Vagina (tissue), 2 donors: Measurements from ENCODE around the gene CTDSPL.

Experiments used
- POLR2A ChIP-seq, 2 donors: fragments of 450-650 bp; IDR thresholded peaks; one replicate each; pipeline ENCODE4 v1.6.1; 2017; ENCODE audit warnings: antibody characterized with exemption in 2 of 2, mild to moderate bottlenecking in 2 of 2, moderate library complexity in 2 of 2
- POLR2AphosphoS5 ChIP-seq, 2 donors: sonication (generic); formaldehyde crosslinking; IDR thresholded peaks; one replicate each; pipeline ENCODE4 v1.9.0; 2017; ENCODE audit warnings: antibody characterized with exemption in 2 of 2, mild to moderate bottlenecking in 2 of 2, low read depth in 1 of 2; ENCODE audit not compliant: insufficient read depth in 1 of 2
- TF ChIP-seq, protein P1 (sequence below), 3 experiments: fragments of 450-650 bp in 2 of 3; fragments of 200-600 bp in 1 of 3; sonication (generic) in 1 of 3; IDR thresholded peaks; one replicate each; pipeline ENCODE4 v1.5.1; 2017 to 2019; ENCODE audit warnings: antibody characterized with exemption in 3 of 3, mild to moderate bottlenecking in 2 of 3, moderate library complexity in 2 of 3

DNA sequence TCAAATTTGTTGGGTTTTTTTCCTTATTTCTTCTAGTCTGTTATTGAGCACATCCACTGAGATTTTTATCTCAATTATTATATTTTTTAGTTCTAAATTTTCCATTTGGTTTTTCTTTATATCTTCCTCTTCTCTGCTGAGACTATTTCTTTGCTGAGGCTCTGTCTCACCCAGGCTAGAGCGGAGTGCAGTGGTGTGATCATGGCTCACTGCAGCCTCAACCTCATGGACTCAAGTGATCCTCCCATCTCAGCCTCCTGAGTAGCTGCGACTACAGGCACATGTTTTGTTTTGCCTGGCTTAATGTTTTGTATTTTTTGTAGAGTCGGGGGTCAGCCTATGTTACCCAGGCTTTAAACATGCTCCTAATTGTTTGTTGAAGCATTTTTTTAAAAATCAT, 10.2 kb downstream of the CTDSPL start:
- TF ChIP-seq, protein P1, sequence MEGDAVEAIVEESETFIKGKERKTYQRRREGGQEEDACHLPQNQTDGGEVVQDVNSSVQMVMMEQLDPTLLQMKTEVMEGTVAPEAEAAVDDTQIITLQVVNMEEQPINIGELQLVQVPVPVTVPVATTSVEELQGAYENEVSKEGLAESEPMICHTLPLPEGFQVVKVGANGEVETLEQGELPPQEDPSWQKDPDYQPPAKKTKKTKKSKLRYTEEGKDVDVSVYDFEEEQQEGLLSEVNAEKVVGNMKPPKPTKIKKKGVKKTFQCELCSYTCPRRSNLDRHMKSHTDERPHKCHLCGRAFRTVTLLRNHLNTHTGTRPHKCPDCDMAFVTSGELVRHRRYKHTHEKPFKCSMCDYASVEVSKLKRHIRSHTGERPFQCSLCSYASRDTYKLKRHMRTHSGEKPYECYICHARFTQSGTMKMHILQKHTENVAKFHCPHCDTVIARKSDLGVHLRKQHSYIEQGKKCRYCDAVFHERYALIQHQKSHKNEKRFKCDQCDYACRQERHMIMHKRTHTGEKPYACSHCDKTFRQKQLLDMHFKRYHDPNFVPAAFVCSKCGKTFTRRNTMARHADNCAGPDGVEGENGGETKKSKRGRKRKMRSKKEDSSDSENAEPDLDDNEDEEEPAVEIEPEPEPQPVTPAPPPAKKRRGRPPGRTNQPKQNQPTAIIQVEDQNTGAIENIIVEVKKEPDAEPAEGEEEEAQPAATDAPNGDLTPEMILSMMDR (IDR thresholded peaks at IDR 0.05): no peak
- TF ChIP-seq POLR2A (IDR thresholded peaks at IDR 0.05): no peak
- no peak for TF ChIP-seq POLR2AphosphoS5 (IDR thresholded peaks at IDR 0.05; ENCODE audit: insufficient read depth in 1 of 2, low read depth in 1 of 2)
